ENCODE results near the gene CCDC179.

CCDC179 gene

DNA sequence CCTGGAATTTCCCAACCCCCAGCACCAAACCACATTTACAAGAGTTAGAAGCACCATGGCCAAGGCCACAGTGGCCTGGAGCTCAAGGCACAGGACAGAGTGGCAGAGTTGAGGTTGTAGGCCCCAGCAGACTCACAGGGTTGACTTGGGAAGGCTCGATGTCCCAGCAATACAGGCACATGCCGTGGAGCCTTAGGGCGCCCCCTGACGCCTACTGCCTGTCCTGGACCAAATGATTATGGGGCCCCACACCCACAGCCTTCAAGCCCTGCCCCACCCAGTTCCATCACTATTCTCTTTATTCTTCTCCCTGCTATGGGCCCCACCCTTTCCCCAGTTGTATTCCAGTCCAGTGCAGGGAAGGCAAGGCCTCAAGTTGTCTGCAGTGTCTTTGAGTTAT lies at the start of gene CCDC179:
Gene CCDC179, minus strand, starts transcription at position 234 of the 400 bp plus-strand sequence. Its CDS starts 53 bp downstream, at position 181.
- H3K9me3 ChIP-seq (ENCODE audit: control insufficient read depth, insufficient read depth, low read length): no peaks in the 10 kb centered on the region; the same call in 1 of the 2 replicates
- H3K27me3 ChIP-seq (ENCODE audit: control insufficient read depth, insufficient read depth, low read length): no peaks in the 10 kb centered on the region
- no peaks in the 10 kb centered on the region for H3K36me3 ChIP-seq (ENCODE audit: control insufficient read depth, insufficient read depth, low read length)
- H3K9ac ChIP-seq (ENCODE audit: low read depth, low read length): no peak within 1 kb of the TSS
- peaks cover 5% of the 10 kb centered on the region; the same call in 1 of the 2 replicates for H3K4me1 ChIP-seq (ENCODE audit: control insufficient read depth, insufficient read depth, low read length)
- H3K4me3 ChIP-seq (ENCODE audit: low read depth, low read length): no peak within 1 kb of the TSS
- H3K27ac ChIP-seq (ENCODE audit: low read depth, low read length): no peak within 1 kb of the TSS

DNA sequence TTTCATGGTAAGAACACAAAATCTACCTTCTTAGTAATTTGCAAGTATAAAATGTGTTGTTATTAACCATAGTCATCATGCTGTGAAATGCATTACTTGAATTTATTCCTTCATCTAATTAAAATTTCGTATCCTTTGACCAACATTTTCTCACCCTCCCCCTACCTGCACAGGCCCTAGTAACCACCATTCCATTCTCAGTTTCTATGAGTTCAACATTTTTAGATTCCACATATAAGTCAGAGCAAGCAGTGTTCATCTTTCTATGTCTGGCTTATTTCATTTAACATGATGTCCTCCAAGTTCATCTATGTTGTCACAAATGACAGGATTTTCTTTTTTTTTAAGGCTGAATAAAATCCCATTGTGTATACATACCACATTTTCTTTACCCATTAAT lies 43.5 kb upstream of the CCDC179 start:
- no peak overlapping the region for H3K9ac ChIP-seq (ENCODE audit: low read depth, low read length)
- no peaks in the 10 kb centered on the region for H3K9me3 ChIP-seq (ENCODE audit: control insufficient read depth, insufficient read depth, low read length)
- H3K4me3 ChIP-seq (ENCODE audit: low read depth, low read length): no peak overlapping the region
- H3K27me3 ChIP-seq (ENCODE audit: control insufficient read depth, insufficient read depth, low read length): no peaks in the 10 kb centered on the region
- no peaks in the 10 kb centered on the region for H3K36me3 ChIP-seq (ENCODE audit: control insufficient read depth, insufficient read depth, low read length)
- H3K27ac ChIP-seq (ENCODE audit: low read depth, low read length): no peak overlapping the region
- H3K4me1 ChIP-seq (ENCODE audit: control insufficient read depth, insufficient read depth, low read length): peaks cover 11% of the 10 kb centered on the region

DNA sequence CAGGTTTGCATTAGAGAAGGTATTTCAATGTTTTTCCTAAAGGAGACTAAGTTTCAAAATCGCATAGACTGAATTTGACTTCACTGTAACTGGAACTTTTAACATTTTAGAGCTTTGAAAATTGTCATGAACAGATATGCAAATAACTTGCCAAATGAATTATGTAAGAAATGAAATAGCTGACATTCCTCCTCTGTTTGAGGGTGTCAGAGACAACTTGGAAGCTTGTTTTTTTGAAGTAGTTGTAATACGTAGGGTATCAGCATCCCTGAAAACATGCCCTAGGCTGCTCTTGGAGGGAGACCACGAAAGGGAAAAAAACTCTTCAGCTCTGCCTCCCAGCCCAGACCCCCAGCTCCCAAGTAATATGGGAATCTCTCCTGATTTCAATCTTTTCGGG lies 41.3 kb upstream of the CCDC179 start:
- Histone ChIP-seq H3K36me3 (ENCODE audit: control insufficient read depth, insufficient read depth, low read length) (no peaks in the 10 kb centered on the region), H3K27me3 (ENCODE audit: control insufficient read depth, insufficient read depth, low read length) (no peaks in the 10 kb centered on the region)

DNA sequence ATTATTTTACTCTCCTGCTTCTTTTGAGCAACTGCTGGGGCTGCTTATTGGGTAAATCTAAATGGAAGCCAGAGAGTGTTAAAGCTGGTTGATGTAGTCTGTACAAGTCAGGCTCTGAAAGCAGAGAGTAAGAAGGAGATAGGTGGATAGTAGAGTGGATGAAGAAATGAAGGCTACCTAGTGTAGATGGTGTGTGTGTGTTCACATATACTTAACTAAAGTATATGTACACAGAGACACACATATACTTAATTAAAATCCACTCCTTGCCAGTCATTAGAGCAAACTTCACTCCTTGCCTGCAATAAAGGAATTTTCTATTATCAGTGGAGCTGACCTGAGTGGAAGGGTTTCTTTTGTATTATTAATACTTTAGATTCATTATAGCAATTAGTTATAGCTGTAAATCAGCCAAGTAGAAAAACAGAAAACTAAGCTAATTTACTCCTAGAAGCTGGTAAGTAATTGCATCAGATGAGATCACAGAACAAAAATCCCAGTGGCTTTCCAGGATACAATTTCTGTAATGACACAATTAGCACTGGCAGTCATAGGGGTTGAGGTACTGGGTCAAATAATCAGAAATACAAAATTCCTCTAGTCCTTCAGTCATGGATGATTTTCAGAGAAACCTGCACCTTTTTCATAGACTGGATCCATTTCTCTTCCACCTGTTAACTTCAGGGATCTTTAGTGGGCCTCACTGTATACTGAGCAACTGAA lies 40.7 kb upstream of the CCDC179 start:
- H3K9me3 ChIP-seq (ENCODE audit: control insufficient read depth, insufficient read depth, low read length): no peaks in the 10 kb centered on the region
- no peak overlapping the region for H3K9ac ChIP-seq (ENCODE audit: low read depth, low read length)
- no peak overlapping the region for H3K4me3 ChIP-seq (ENCODE audit: low read depth, low read length)
- no peaks in the 10 kb centered on the region for H3K36me3 ChIP-seq (ENCODE audit: control insufficient read depth, insufficient read depth, low read length)
- no peaks in the 10 kb centered on the region for H3K27me3 ChIP-seq (ENCODE audit: control insufficient read depth, insufficient read depth, low read length)
- H3K27ac ChIP-seq (ENCODE audit: low read depth, low read length): no peak overlapping the region
- H3K4me1 ChIP-seq (ENCODE audit: control insufficient read depth, insufficient read depth, low read length): peaks cover 11% of the 10 kb centered on the region

More for the DNA sequence above, 41.3 kb upstream of the CCDC179 start:
- Histone ChIP-seq H3K9me3 (ENCODE audit: control insufficient read depth, insufficient read depth, low read length) (no peaks in the 10 kb centered on the region), H3K4me3 (ENCODE audit: low read depth, low read length) (no peak overlapping the region), H3K4me1 (ENCODE audit: control insufficient read depth, insufficient read depth, low read length) (peaks cover 11% of the 10 kb centered on the region), H3K9ac (ENCODE audit: low read depth, low read length) (no peak overlapping the region), H3K27ac (ENCODE audit: low read depth, low read length) (no peak overlapping the region)

DNA sequence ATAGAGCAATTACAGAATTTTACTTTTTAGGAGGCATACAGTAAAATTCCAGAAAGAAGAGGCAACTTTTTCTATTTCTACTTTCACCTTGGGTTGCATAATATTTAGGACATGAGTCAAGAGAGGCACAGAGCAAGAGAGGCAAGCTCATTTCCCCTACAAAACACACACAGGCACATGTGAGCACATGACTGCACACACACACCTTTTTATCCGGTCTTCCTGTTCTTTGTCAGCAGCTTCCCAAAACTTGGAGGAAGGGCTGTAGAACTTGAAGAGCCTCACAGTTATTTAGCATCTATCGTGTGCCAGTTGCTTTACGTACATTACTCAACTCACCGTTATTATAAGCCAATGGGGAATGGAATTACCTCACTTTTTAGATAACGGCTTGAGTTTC lies 37.8 kb upstream of the CCDC179 start:
- H3K27ac ChIP-seq (ENCODE audit: low read depth, low read length): no peak overlapping the region
- H3K9me3 ChIP-seq (ENCODE audit: control insufficient read depth, insufficient read depth, low read length): no peaks in the 10 kb centered on the region
- no peaks in the 10 kb centered on the region for H3K36me3 ChIP-seq (ENCODE audit: control insufficient read depth, insufficient read depth, low read length)
- H3K4me1 ChIP-seq (ENCODE audit: control insufficient read depth, insufficient read depth, low read length): peaks cover 11% of the 10 kb centered on the region
- H3K9ac ChIP-seq (ENCODE audit: low read depth, low read length): no peak overlapping the region
- H3K4me3 ChIP-seq (ENCODE audit: low read depth, low read length): no peak overlapping the region
- no peaks in the 10 kb centered on the region for H3K27me3 ChIP-seq (ENCODE audit: control insufficient read depth, insufficient read depth, low read length)

DNA sequence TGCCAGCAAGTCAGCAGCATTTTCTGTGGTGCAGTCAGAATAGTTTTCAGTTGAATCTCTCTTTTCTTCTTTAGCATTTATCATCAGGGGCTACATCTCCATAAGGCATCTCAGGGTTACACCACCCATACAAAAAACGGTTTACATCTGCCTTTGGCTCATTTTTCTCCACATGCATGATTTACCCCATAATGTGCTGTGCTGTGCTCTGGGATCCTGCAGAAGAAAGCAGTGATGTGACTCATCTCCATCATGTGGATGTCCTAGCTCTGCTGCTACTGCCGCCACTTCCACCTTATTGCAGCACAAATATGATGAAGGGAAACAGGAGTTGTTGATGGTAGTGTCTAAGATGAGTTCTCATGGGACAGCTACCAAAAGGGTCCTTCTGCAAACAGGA lies 30.0 kb upstream of the CCDC179 start:
- no peak overlapping the region for H3K4me3 ChIP-seq (ENCODE audit: low read depth, low read length)
- H3K27me3 ChIP-seq (ENCODE audit: control insufficient read depth, insufficient read depth, low read length): no peaks in the 10 kb centered on the region
- no peaks in the 10 kb centered on the region for H3K9me3 ChIP-seq (ENCODE audit: control insufficient read depth, insufficient read depth, low read length)
- no peaks in the 10 kb centered on the region for H3K4me1 ChIP-seq (ENCODE audit: control insufficient read depth, insufficient read depth, low read length)
- no peak overlapping the region for H3K9ac ChIP-seq (ENCODE audit: low read depth, low read length)
- no peaks in the 10 kb centered on the region for H3K36me3 ChIP-seq (ENCODE audit: control insufficient read depth, insufficient read depth, low read length)
- H3K27ac ChIP-seq (ENCODE audit: low read depth, low read length): no peak overlapping the region

DNA sequence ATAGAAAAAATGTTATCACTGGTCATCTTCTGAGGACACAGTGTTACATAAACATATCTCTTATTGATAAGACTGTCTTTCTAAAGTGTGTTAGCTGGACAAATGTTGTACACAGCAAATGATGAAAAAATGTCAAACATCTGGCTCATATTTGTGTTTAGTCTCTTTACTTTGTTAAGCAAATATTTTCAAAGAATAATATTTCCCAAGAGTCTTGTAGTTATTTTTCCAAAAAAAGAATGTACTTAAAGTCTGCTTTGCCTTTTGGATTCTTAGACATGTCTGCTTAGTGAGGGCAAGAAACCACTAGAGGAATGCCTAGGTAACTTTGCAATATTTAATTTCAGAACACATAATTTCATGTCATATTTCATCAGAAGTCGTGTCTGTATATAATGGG lies 23.9 kb upstream of the CCDC179 start:
- Histone ChIP-seq H3K27me3 (ENCODE audit: control insufficient read depth, insufficient read depth, low read length) (no peaks in the 10 kb centered on the region), H3K4me3 (ENCODE audit: low read depth, low read length) (no peak overlapping the region), H3K27ac (ENCODE audit: low read depth, low read length) (no peak overlapping the region), H3K4me1 (ENCODE audit: control insufficient read depth, insufficient read depth, low read length) (no peaks in the 10 kb centered on the region), H3K9me3 (ENCODE audit: control insufficient read depth, insufficient read depth, low read length) (no peaks in the 10 kb centered on the region), H3K36me3 (ENCODE audit: control insufficient read depth, insufficient read depth, low read length) (no peaks in the 10 kb centered on the region), H3K9ac (ENCODE audit: low read depth, low read length) (no peak overlapping the region)

DNA sequence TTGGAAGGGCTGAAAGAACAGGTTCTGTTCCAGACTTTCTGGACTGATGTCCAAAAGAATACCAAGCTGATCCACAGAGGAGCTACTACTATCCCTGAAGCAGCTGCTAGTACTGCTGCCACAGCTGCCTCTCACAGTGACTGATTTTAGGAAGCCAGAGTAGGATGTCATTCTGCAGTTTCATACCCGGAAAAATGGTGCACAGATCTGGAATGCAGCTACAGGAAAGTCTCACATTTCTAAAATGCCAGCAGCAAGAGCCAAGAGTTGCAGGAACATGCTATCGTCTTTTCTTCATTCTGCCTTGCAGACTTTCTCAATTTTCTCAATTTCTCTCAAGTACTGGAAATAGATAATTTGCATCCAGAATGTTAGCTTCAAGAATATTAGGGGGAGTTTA lies 19.4 kb upstream of the CCDC179 start:
- Histone ChIP-seq H3K4me3 (ENCODE audit: low read depth, low read length) (no peak overlapping the region), H3K27ac (ENCODE audit: low read depth, low read length) (no peak overlapping the region), H3K4me1 (ENCODE audit: control insufficient read depth, insufficient read depth, low read length) (peaks cover 4% of the 10 kb centered on the region; the same call in 1 of the 2 replicates), H3K27me3 (ENCODE audit: control insufficient read depth, insufficient read depth, low read length) (no peaks in the 10 kb centered on the region), H3K36me3 (ENCODE audit: control insufficient read depth, insufficient read depth, low read length) (no peaks in the 10 kb centered on the region), H3K9me3 (ENCODE audit: control insufficient read depth, insufficient read depth, low read length) (no peaks in the 10 kb centered on the region), H3K9ac (ENCODE audit: low read depth, low read length) (no peak overlapping the region)

DNA sequence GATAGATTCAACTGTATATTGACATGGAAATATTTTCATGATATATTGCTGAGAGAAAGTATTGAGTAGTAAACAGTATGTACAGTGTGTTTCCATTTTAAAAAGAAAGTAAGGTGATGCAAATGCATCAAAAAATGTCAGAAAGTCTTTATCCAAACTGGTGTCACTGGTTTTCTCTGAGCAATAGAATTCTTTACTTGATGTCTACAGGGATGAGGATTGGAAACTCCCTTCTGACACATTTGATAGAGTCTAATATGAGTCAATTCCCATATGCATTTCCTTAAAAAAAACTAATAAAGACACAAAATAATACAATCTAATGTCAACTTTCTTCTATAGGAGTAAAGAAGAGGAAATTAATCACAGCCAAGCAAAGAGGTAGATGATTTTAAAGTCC lies 18.3 kb upstream of the CCDC179 start:
- Histone ChIP-seq H3K4me1 (ENCODE audit: control insufficient read depth, insufficient read depth, low read length) (peaks cover 4% of the 10 kb centered on the region; the same call in 1 of the 2 replicates), H3K9ac (ENCODE audit: low read depth, low read length) (no peak overlapping the region), H3K27me3 (ENCODE audit: control insufficient read depth, insufficient read depth, low read length) (no peaks in the 10 kb centered on the region), H3K27ac (ENCODE audit: low read depth, low read length) (no peak overlapping the region), H3K36me3 (ENCODE audit: control insufficient read depth, insufficient read depth, low read length) (no peaks in the 10 kb centered on the region), H3K9me3 (ENCODE audit: control insufficient read depth, insufficient read depth, low read length) (no peaks in the 10 kb centered on the region), H3K4me3 (ENCODE audit: low read depth, low read length) (no peak overlapping the region)

DNA sequence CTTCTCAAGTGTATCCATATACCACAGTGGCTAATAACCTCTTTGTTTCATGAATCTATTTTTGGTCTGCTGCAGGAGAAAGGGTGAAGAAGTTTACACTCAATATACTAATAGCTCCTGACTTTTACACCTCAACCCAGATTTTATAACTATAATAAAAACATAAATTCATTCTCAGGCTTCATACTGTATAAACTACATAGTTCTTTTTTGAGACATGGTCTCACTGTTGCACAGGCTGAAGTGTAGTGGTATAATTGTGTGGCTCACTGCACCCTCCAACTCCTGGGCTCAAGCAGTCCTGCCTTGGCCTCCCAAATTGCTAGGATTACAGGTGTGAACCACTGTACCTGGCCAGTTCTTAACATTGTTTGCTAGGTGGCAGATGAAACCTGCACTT lies 17.8 kb upstream of the CCDC179 start:
- peaks cover 4% of the 10 kb centered on the region; the same call in 1 of the 2 replicates for H3K4me1 ChIP-seq (ENCODE audit: control insufficient read depth, insufficient read depth, low read length)
- no peaks in the 10 kb centered on the region for H3K36me3 ChIP-seq (ENCODE audit: control insufficient read depth, insufficient read depth, low read length)
- no peak overlapping the region for H3K4me3 ChIP-seq (ENCODE audit: low read depth, low read length)
- H3K9ac ChIP-seq (ENCODE audit: low read depth, low read length): no peak overlapping the region
- no peak overlapping the region for H3K27ac ChIP-seq (ENCODE audit: low read depth, low read length)
- H3K9me3 ChIP-seq (ENCODE audit: control insufficient read depth, insufficient read depth, low read length): no peaks in the 10 kb centered on the region
- no peaks in the 10 kb centered on the region for H3K27me3 ChIP-seq (ENCODE audit: control insufficient read depth, insufficient read depth, low read length)

DNA sequence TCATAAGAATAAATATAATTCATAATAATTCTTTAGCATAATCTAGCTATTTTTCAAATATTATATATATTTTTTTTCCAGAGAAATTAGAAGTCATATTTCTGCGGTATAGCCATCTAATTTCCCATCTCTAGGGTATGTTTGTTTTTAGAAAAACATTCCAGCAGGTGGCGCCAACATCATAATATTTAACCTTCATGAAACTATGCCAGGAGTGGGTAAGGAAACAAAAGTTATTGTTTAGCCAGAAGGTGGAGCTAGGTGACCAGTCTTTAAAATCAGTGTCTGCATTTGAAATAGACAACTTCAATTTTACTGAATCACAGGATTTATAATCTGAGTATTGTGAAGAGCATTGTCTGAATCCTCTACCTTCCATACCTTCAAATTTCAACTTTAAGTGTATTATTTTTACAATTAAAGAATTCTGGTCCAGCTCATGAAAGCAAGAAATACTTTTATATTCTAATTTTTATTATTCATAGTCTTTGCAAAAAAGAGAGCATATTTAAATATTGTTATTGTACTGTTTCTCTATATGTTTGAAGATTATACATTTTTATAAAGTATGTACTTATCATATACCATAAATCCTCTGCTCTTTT lies 15.7 kb upstream of the CCDC179 start:
- H3K27me3 ChIP-seq (ENCODE audit: control insufficient read depth, insufficient read depth, low read length): no peaks in the 10 kb centered on the region
- H3K4me1 ChIP-seq (ENCODE audit: control insufficient read depth, insufficient read depth, low read length): peaks cover 4% of the 10 kb centered on the region; the same call in 1 of the 2 replicates
- H3K4me3 ChIP-seq (ENCODE audit: low read depth, low read length): no peak overlapping the region
- H3K36me3 ChIP-seq (ENCODE audit: control insufficient read depth, insufficient read depth, low read length): no peaks in the 10 kb centered on the region
- H3K9ac ChIP-seq (ENCODE audit: low read depth, low read length): no peak overlapping the region
- no peaks in the 10 kb centered on the region for H3K9me3 ChIP-seq (ENCODE audit: control insufficient read depth, insufficient read depth, low read length)
- H3K27ac ChIP-seq (ENCODE audit: low read depth, low read length): no peak overlapping the region

Data from HUES48 (cell line).